HepG2 (cell line): ENCODE results near the gene PNPLA2. TPM values are rescaled to one million over a fixed set of nuclear protein-coding genes. Genes with fewer than 3 reads are reported as not detected.

Source experiments
- ATAC-seq: fragments of 200-7000 bp; cut with Tn5 transposase; 3 replicates; pipeline ENCODE4 v1.9.1; 2020; ENCODE audit warnings: mild to moderate bottlenecking, moderate library complexity
- BruUV-seq: library from RNA; stranded (reverse); fragments of 400-500 nt; replicated peaks from 2 replicates; lab custom pipeline; 2021; lab: Mats Ljungman, UMichigan
- CTCF ChIA-PET: fragments of 300-600 bp; formaldehyde crosslinking; extraction: SDS; loops from one replicate; lab custom pipeline; 2021; ENCODE audit warnings: low total read pairs, inconsistent platforms, low intra/inter-chr PET ratio; lab: Yijun Ruan, JAX
- POLR2A ChIA-PET: fragments of 350-600 bp; sonication (Branson Sonifier 250); formaldehyde crosslinking; loops from one replicate; lab custom pipeline; 2020; ENCODE audit warnings: antibody characterized with exemption, inconsistent platforms; lab: Yijun Ruan, JAX
- DNase-seq: peaks from one replicate; pipeline ENCODE4 v3.0.0-alpha.2; 2015; ENCODE audit warnings: low spot score
- FAIRE-seq: peaks from 3 replicates; lab custom pipeline; 2011; peaks lifted over from hg19 to GRCh38; lab: Jason Lieb, UNC
- H2AFZ ChIP-seq: one replicate; pipeline ENCODE4 v1.6.1; 2011; ENCODE audit warnings: low read length, inconsistent platforms
- H3K27ac ChIP-seq: fragments of 300-600 bp; 3 replicates; pipeline ENCODE4 v1.8.0; 2011; ENCODE audit warnings: mixed run types, mild to moderate bottlenecking, mixed read lengths, low read length, inconsistent platforms; ENCODE audit not compliant: insufficient read depth; ENCODE audit errors: extremely low read length
- H3K27me3 ChIP-seq, 2 experiments: fragments of 200-600 bp in 1 of 2; 2 replicates in 1 of 2; 3 replicates in 1 of 2; pipeline versions ENCODE4 v1.6.0 to v1.8.0; 2011; ENCODE audit warnings: low read length in 2 of 2, mild to moderate bottlenecking in 2 of 2, moderate library complexity in 2 of 2, inconsistent platforms in 1 of 2; ENCODE audit not compliant: insufficient read depth in 2 of 2, control insufficient read depth in 1 of 2
- H3K36me3 ChIP-seq, 2 experiments: fragments of 200-600 bp in 1 of 2; replicated peaks in 1 of 2; 2 replicates in 1 of 2; 3 replicates in 1 of 2; pipeline versions ENCODE4 v1.5.1 to v1.8.0; 2011; ENCODE audit warnings: low read length in 2 of 2, inconsistent platforms in 1 of 2; ENCODE audit not compliant: insufficient read depth in 2 of 2, control insufficient read depth in 1 of 2
- H3K4me1 ChIP-seq: 2 replicates; pipeline ENCODE4 v1.5.1; 2012; ENCODE audit warnings: low read length, inconsistent platforms; ENCODE audit not compliant: insufficient read depth
- H3K4me2 ChIP-seq: 2 replicates; pipeline ENCODE4 v1.6.0; 2011; ENCODE audit warnings: low read depth, low read length, inconsistent platforms
- H3K4me3 ChIP-seq, 3 experiments: fragments of 200-600 bp in 1 of 3; sonication (generic), shearing (Covaris generic) in 1 of 3; replicated peaks in 1 of 3; 2 replicates each; pipeline ENCODE4 v1.5.1; 2011 to 2016; ENCODE audit warnings: low read length in 3 of 3, inconsistent platforms in 2 of 3, low read depth in 2 of 3, mild to moderate bottlenecking in 2 of 3, control low read depth in 1 of 3, mixed read lengths in 1 of 3; ENCODE audit not compliant: insufficient read depth in 1 of 3
- H3K79me2 ChIP-seq: one replicate; pipeline ENCODE4 v1.6.1; 2011; ENCODE audit warnings: low read length, inconsistent platforms; ENCODE audit not compliant: insufficient read depth
- H3K9ac ChIP-seq: 2 replicates; pipeline ENCODE4 v1.6.0; 2011; ENCODE audit warnings: mild to moderate bottlenecking, low read depth, low read length, inconsistent platforms; ENCODE audit not compliant: insufficient read depth
- H3K9me3 ChIP-seq: 2 replicates; pipeline ENCODE4 v1.5.1; 2012; ENCODE audit warnings: mild to moderate bottlenecking, low read length
- H4K20me1 ChIP-seq: 2 replicates; pipeline ENCODE4 v1.6.0; 2011; ENCODE audit warnings: inconsistent platforms, mild to moderate bottlenecking, low read length, moderate library complexity; ENCODE audit not compliant: insufficient read depth
- CEBPG ChIP-seq: IDR thresholded peaks from 2 replicates; pipeline ENCODE4 v1.6.1; 2016
- HES4 ChIP-seq: sonication (generic); formaldehyde crosslinking; IDR thresholded peaks from 2 replicates; pipeline ENCODE4 v1.9.0; 2021; ENCODE audit warnings: mild to moderate bottlenecking, missing genetic modification reagents, borderline replicate concordance
- KDM3A ChIP-seq: IDR thresholded peaks from 2 replicates; pipeline ENCODE4 v1.6.1; 2018; ENCODE audit warnings: low read depth, missing compliant biosample characterization
- LBX2 ChIP-seq: sonication (generic); formaldehyde crosslinking; IDR thresholded peaks from 2 replicates; pipeline ENCODE4 v1.5.0; 2020; ENCODE audit warnings: missing genetic modification reagents, mild to moderate bottlenecking, borderline replicate concordance
- PCBP2 ChIP-seq: fragments of 200-400 bp; formaldehyde crosslinking; optimal IDR thresholded peaks from 2 replicates; pipeline ENCODE3; 2018; ENCODE audit warnings: low read length, low read depth; ENCODE audit not compliant: poor library complexity, severe bottlenecking
- RFX5 ChIP-seq: IDR thresholded peaks from 2 replicates; pipeline ENCODE4 v1.6.1; 2011; ENCODE audit warnings: low read depth, low read length, improper control_type of control experiment
- TARDBP ChIP-seq: sonication (generic); formaldehyde crosslinking; IDR thresholded peaks from 2 replicates; pipeline ENCODE4 v1.8.0; 2022; ENCODE audit warnings: mild to moderate bottlenecking, missing genetic modification reagents
- ZBTB10 ChIP-seq: sonication (generic); formaldehyde crosslinking; IDR thresholded peaks from 2 replicates; pipeline ENCODE4 v1.4.0; 2020; ENCODE audit warnings: missing genetic modification reagents, borderline replicate concordance
- ZBTB39 ChIP-seq: sonication (generic); formaldehyde crosslinking; IDR thresholded peaks from 2 replicates; pipeline ENCODE4 v1.5.0; 2020; ENCODE audit warnings: missing genetic modification reagents
- ZBTB7A ChIP-seq: sonication (generic); formaldehyde crosslinking; IDR thresholded peaks from 2 replicates; pipeline ENCODE4 v1.8.0; 2022; ENCODE audit warnings: mild to moderate bottlenecking, missing genetic modification reagents
- ZMAT5 ChIP-seq: sonication (generic); formaldehyde crosslinking; IDR thresholded peaks from 2 replicates; pipeline ENCODE4 v1.5.0; 2020; ENCODE audit warnings: mild to moderate bottlenecking, low read depth, missing genetic modification reagents, borderline replicate concordance
- ZNF317 ChIP-seq: sonication (generic); formaldehyde crosslinking; IDR thresholded peaks from 2 replicates; pipeline ENCODE4 v1.5.0; 2020; ENCODE audit warnings: mild to moderate bottlenecking, missing genetic modification reagents
- ZNF710 ChIP-seq: sonication (generic); formaldehyde crosslinking; IDR thresholded peaks from 2 replicates; pipeline ENCODE4 v1.5.0; 2020; ENCODE audit warnings: mild to moderate bottlenecking, missing genetic modification reagents, borderline replicate concordance
- ZSCAN5A ChIP-seq: sonication (generic); formaldehyde crosslinking; IDR thresholded peaks from 2 replicates; pipeline ENCODE4 v1.8.0; 2022; ENCODE audit warnings: mild to moderate bottlenecking, missing genetic modification reagents, borderline replicate concordance
- WGBS: methylation state at CpG from one replicate; pipeline ENCODE4 v1.1.6; 2017; ENCODE audit warnings: low lambda C conversion rate; 5-methylcytosine and 5-hydroxymethylcytosine counted together
- in situ Hi-C: cut with HindIII; loops from 2 replicates; pipeline ENCODE4 v1.10.0; 2017; ENCODE audit warnings: low pct_unique_long_range_greater_than_20kb; ENCODE audit not compliant: extremely low pct_ligation_motif_present
- intact Hi-C: fragments of 100-400 bp; cut with micrococcal nuclease; formaldehyde crosslinking; loops from one replicate; pipeline ENCODE4 v1.10.0; 2022; ENCODE audit not compliant: unreplicated experiment
- polyA plus RNA-seq, 8 experiments: library from polyadenylated mRNA; depleted of rRNA in 3 of 8; stranded (reverse) in 7 of 8; unstranded in 1 of 8; fragments of >200 nt; fragmentation: Illumina TruSeq in 4 of 8; extraction: Trizol in 4 of 8; gene quantifications; 2 replicates each; pipeline versions ENCODE4 v1.2.1 to v1.2.3, GENCODE V29; 2011 to 2016; ENCODE audit warnings: low read depth in 4 of 8, missing spikeins in 1 of 8, mixed read lengths in 1 of 8; ENCODE audit not compliant: insufficient read depth in 1 of 8
- total RNA-seq, 5 experiments: library from RNA; depleted of rRNA; stranded (reverse); fragments of >200 nt; fragmentation: Illumina TruSeq; extraction: Trizol; gene quantifications; 2 replicates each; pipeline ENCODE4 v1.2.3, GENCODE V29; 2016; ENCODE audit warnings: low read depth in 1 of 5

PNPLA2 gene
- total and polyA plus RNA-seq, 2 of the 13 experiments (the other 11 are each of a cell fraction or from before 2014, with no cell fraction given): 10.5 to 43.2 TPM

- Histone ChIP-seq H3K4me2 (peak overlapping the region; percentile 94), H3K27me3 (no peaks in the 10 kb centered on the region; a peak in 1 of 5 replicates), H3K4me1 (peaks cover 36% of the 10 kb centered on the region), H4K20me1 (no peaks in the 10 kb centered on the region), H3K36me3 (peaks cover 7 to 8% of the 10 kb centered on the region in 2 experiments; a peak in 3 of 5 replicates), H3K27ac (peak overlapping the region; percentile 19), H3K79me2 (peaks cover 25% of the 10 kb centered on the region), H3K4me3 (peak overlapping the region; percentile 60 to 82 (median 80)), H2AFZ (no peak overlapping the region), H3K9me3 (no peaks in the 10 kb centered on the region), H3K9ac (peak overlapping the region; percentile 79)
- in situ Hi-C loops: no loop called here
- ChIA-PET POLR2A (interaction anchor here (1.5 to 4.6 kb wide), 5 partner anchors 8 to 34 kb away, joined by 6 to 56 read pairs (median 7); partner anchors contain the start of gene PNPLA2), CTCF (no interaction called here)
- DNase-seq: no peak
- intact Hi-C loops: no loop called here
- no peak for FAIRE-seq
- ATAC-seq: no peak; the same call in 1 of the 3 replicates
- BruUV-seq: no TSS peak
- 3% methylated on average over 6 of the region's 18 CpGs for WGBS
- 0 out of 2 replicates have a peak, but pooled peaks have one; percentile 34 for TF ChIP-seq ZNF317
- TF ChIP-seq ZBTB7A (CRISPR knock-in tag): no peak
- 0 out of 2 replicates have a peak, but pooled peaks have one; percentile 9 for TF ChIP-seq LBX2 (CRISPR knock-in tag)
- TF ChIP-seq ZMAT5 (CRISPR knock-in tag): no peak
- no peak for TF ChIP-seq RFX5
- peak; percentile 9; the same call in 1 of the 2 replicates for TF ChIP-seq KDM3A
- 0 out of 2 replicates have a peak, but pooled peaks have one; percentile 2 for TF ChIP-seq ZSCAN5A
- 0 out of 2 replicates have a peak, but pooled peaks have one; percentile 50 for TF ChIP-seq ZBTB39 (CRISPR knock-in tag)
- TF ChIP-seq ZNF710: 0 out of 2 replicates have a peak, but pooled peaks have one; percentile 5
- no peak for TF ChIP-seq HES4 (CRISPR knock-in tag)
- no peak for TF ChIP-seq CEBPG (CRISPR knock-in tag)
- peak; percentile 54; the same call in 1 of the 2 replicates for TF ChIP-seq ZBTB10
- TF ChIP-seq TARDBP (CRISPR knock-in tag): 0 out of 2 replicates have a peak, but pooled peaks have one; percentile 5
- no peak for TF ChIP-seq PCBP2
Measured at GRCh38 chr11:804599-804964, 14.1 kb upstream of the PNPLA2 start.
